HepG2 (cell line): ENCODE data around the gene SOWAHA. TPM values are rescaled to one million over a fixed set of nuclear protein-coding genes. Genes with fewer than 3 reads are reported as not detected.
A peak's percentile ranks its signal among the peaks of the same experiment; 100 is the strongest.

Experiments
- AHR ChIP-seq: IDR thresholded peaks from 2 replicates; pipeline ENCODE4 v1.6.1; 2018; ENCODE audit warnings: missing genetic modification reagents, missing compliant biosample characterization
- CREB3 ChIP-seq: sonication (generic); formaldehyde crosslinking; IDR thresholded peaks from 2 replicates; pipeline ENCODE4 v1.5.0; 2020; ENCODE audit warnings: missing genetic modification reagents
- FOXJ3 ChIP-seq: sonication (generic); formaldehyde crosslinking; IDR thresholded peaks from 2 replicates; pipeline ENCODE4 v1.4.0; 2020; ENCODE audit warnings: missing genetic modification reagents, mild to moderate bottlenecking, borderline replicate concordance
- HNRNPLL ChIP-seq: fragments of 200-400 bp; formaldehyde crosslinking; IDR thresholded peaks from 2 replicates; pipeline ENCODE4 v1.6.1; 2017; ENCODE audit warnings: mild to moderate bottlenecking, low read depth, low read length; ENCODE audit not compliant: poor library complexity, severe bottlenecking
- KDM5A ChIP-seq: fragments of 200-600 bp; sonication (generic); IDR thresholded peaks from 2 replicates; pipeline ENCODE4 v1.7.0; 2018; ENCODE audit warnings: antibody characterized with exemption, mild to moderate bottlenecking, low read length, borderline replicate concordance
- LBX2 ChIP-seq: sonication (generic); formaldehyde crosslinking; IDR thresholded peaks from 2 replicates; pipeline ENCODE4 v1.5.0; 2020; ENCODE audit warnings: missing genetic modification reagents, mild to moderate bottlenecking, borderline replicate concordance
- NFATC3 ChIP-seq: sonication (generic); formaldehyde crosslinking; IDR thresholded peaks from 2 replicates; pipeline ENCODE4 v1.5.1; 2020; ENCODE audit warnings: mild to moderate bottlenecking, missing genetic modification reagents
- PHF21A ChIP-seq: sonication (generic); formaldehyde crosslinking; IDR thresholded peaks from 2 replicates; pipeline ENCODE4 v1.5.0; 2020; ENCODE audit warnings: mild to moderate bottlenecking, missing genetic modification reagents
- PRDM10 ChIP-seq: sonication (generic); formaldehyde crosslinking; IDR thresholded peaks from 2 replicates; pipeline ENCODE4 v1.4.0; 2020; ENCODE audit warnings: low read depth, missing genetic modification reagents
- RXRA ChIP-seq: sonication (generic); formaldehyde crosslinking; IDR thresholded peaks from 2 replicates; pipeline ENCODE4 v1.5.1; 2020; ENCODE audit warnings: missing genetic modification reagents
- RXRB ChIP-seq: IDR thresholded peaks from 2 replicates; pipeline ENCODE4 v1.6.1; 2016; ENCODE audit warnings: borderline replicate concordance, missing genetic modification reagents, missing compliant biosample characterization
- SALL1 ChIP-seq: sonication (generic); formaldehyde crosslinking; IDR thresholded peaks from 2 replicates; pipeline ENCODE4 v1.8.0; 2022; ENCODE audit warnings: mild to moderate bottlenecking, missing genetic modification reagents
- TEAD3 ChIP-seq: optimal IDR thresholded peaks from 2 replicates; pipeline ENCODE3; 2016; ENCODE audit warnings: borderline replicate concordance
- ZBTB10 ChIP-seq: sonication (generic); formaldehyde crosslinking; IDR thresholded peaks from 2 replicates; pipeline ENCODE4 v1.4.0; 2020; ENCODE audit warnings: missing genetic modification reagents, borderline replicate concordance
- ZBTB26 ChIP-seq: IDR thresholded peaks from 2 replicates; pipeline ENCODE4 v1.6.1; 2016; ENCODE audit warnings: missing compliant biosample characterization, missing genetic modification reagents, borderline replicate concordance
- ZMYM4 ChIP-seq: sonication (generic); formaldehyde crosslinking; IDR thresholded peaks from 2 replicates; pipeline ENCODE4 v1.8.1; 2023; ENCODE audit warnings: mild to moderate bottlenecking, missing genetic modification reagents
- ZNF143 ChIP-seq: sonication (generic); formaldehyde crosslinking; IDR thresholded peaks from 2 replicates; pipeline ENCODE4 v1.4.0; 2020; ENCODE audit warnings: missing genetic modification reagents
- ZNF343 ChIP-seq: sonication (generic); formaldehyde crosslinking; IDR thresholded peaks from 2 replicates; pipeline ENCODE4 v1.4.0; 2020; ENCODE audit warnings: mild to moderate bottlenecking, missing genetic modification reagents
- ZNF510 ChIP-seq: sonication (generic); formaldehyde crosslinking; IDR thresholded peaks from 2 replicates; pipeline ENCODE4 v1.4.0; 2020; ENCODE audit warnings: low read depth, mild to moderate bottlenecking, missing genetic modification reagents
- ZNF724P ChIP-seq: sonication (generic); formaldehyde crosslinking; IDR thresholded peaks from 2 replicates; pipeline ENCODE4 v1.8.0; 2022; ENCODE audit warnings: missing genetic modification reagents, borderline replicate concordance
- ZNF746 ChIP-seq: sonication (generic); formaldehyde crosslinking; IDR thresholded peaks from 2 replicates; pipeline ENCODE4 v1.8.0; 2022; ENCODE audit warnings: mild to moderate bottlenecking, missing genetic modification reagents
- ZNF878 ChIP-seq: sonication (generic); formaldehyde crosslinking; IDR thresholded peaks from 2 replicates; pipeline ENCODE4 v1.8.1; 2023; ENCODE audit warnings: mild to moderate bottlenecking, missing genetic modification reagents, moderate library complexity
- polyA plus RNA-seq, 8 experiments: library from polyadenylated mRNA; depleted of rRNA in 3 of 8; stranded (reverse) in 7 of 8; unstranded in 1 of 8; fragments of >200 nt; fragmentation: Illumina TruSeq in 4 of 8; extraction: Trizol in 4 of 8; gene quantifications; 2 replicates each; pipeline versions ENCODE4 v1.2.1 to v1.2.3, GENCODE V29; 2011 to 2016; ENCODE audit warnings: low read depth in 4 of 8, missing spikeins in 1 of 8, mixed read lengths in 1 of 8; ENCODE audit not compliant: insufficient read depth in 1 of 8
- total RNA-seq, 5 experiments: library from RNA; depleted of rRNA; stranded (reverse); fragments of >200 nt; fragmentation: Illumina TruSeq; extraction: Trizol; gene quantifications; 2 replicates each; pipeline ENCODE4 v1.2.3, GENCODE V29; 2016; ENCODE audit warnings: low read depth in 1 of 5

The SOWAHA gene
- total and polyA plus RNA-seq, 2 of the 13 experiments (the other 11 are each of a cell fraction or from before 2014, with no cell fraction given), result 0.95 to 1.9 TPM

- TF ChIP-seq SALL1 (CRISPR knock-in tag) (no peak), ZNF746 (CRISPR knock-in tag) (no peak), FOXJ3 (CRISPR knock-in tag) (no peak), CREB3 (no peak), NFATC3 (no peak), AHR (CRISPR knock-in tag) (no peak), ZNF143 (CRISPR knock-in tag) (peak; percentile 74), ZNF878 (no peak), RXRA (CRISPR knock-in tag) (0 out of 2 replicates have a peak, but pooled peaks have one; percentile 25), ZMYM4 (CRISPR knock-in tag) (peak; percentile 37; the same call in 1 of the 2 replicates), PRDM10 (CRISPR knock-in tag) (no peak), LBX2 (CRISPR knock-in tag) (no peak), RXRB (CRISPR knock-in tag) (0 out of 2 replicates have a peak, but pooled peaks have one; percentile 12), ZBTB10 (CRISPR knock-in tag) (no peak), ZBTB26 (CRISPR knock-in tag) (no peak), PHF21A (CRISPR knock-in tag) (peak; percentile 46; the same call in 1 of the 2 replicates), ZNF724P (CRISPR knock-in tag) (no peak), ZNF510 (CRISPR knock-in tag) (no peak), TEAD3 (CRISPR knock-in tag) (peak; percentile 94), KDM5A (no peak), HNRNPLL (no peak), ZNF343 (CRISPR knock-in tag) (no peak)
Observed at GRCh38 chr5:132771503-132771998, 41.6 kb upstream of the SOWAHA start (continued).
